HEK293T (cell line): ENCODE measurements around the gene MTM1.

Experiments
- BHLHE40 ChIP-seq: fragments of 450-650 bp; IDR thresholded peaks from 2 replicates; pipeline ENCODE4 v1.6.1; 2016; ENCODE audit warnings: mild to moderate bottlenecking, moderate library complexity, borderline replicate concordance
- FOXM1 ChIP-seq: fragments of 450-650 bp; IDR thresholded peaks from 2 replicates; pipeline ENCODE4 v1.6.1; 2017; ENCODE audit warnings: mild to moderate bottlenecking, borderline replicate concordance
- ZNF384 ChIP-seq: fragments of 450-650 bp; IDR thresholded peaks from 2 replicates; pipeline ENCODE4 v1.6.1; 2016

DNA sequence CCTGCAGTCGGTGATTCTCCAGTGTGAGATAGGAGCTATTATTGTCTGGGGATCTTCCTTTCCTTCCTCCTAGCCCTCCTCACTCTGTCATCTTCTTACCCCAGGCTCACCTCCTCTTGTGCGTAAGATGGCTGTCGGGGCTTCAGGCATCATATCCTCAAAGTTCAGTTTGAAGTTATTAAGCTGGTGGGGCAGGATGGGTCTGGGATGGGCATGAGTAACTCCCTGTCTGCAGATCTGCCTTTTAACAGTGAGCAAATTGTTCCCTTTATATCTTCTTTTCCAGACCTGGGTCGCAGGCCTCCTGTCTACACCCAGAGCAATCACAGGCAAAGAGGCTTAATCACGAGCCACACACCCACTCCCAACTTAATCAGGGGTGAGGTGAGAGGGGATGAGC lies 123.9 kb downstream of the MTM1 start:
- TF ChIP-seq BHLHE40: no peak
- no peak for TF ChIP-seq FOXM1
- no peak for TF ChIP-seq ZNF384
